Esophagus squamous epithelium (tissue), 4 donors: ENCODE data around the gene DNAL4.

Experiments used
- CTCF ChIP-seq, 6 experiments: fragments of 450-650 bp in 4 of 6; fragments of 200-600 bp in 2 of 6; sonication (generic) in 2 of 6; IDR thresholded peaks; one replicate each; pipeline ENCODE4 v1.5.1; 2016 to 2019; ENCODE audit warnings: antibody characterized with exemption in 6 of 6, mild to moderate bottlenecking in 4 of 6, moderate library complexity in 4 of 6
- POLR2A ChIP-seq, 4 donors: fragments of 450-650 bp; IDR thresholded peaks; one replicate each; pipeline ENCODE4 v1.6.1; 2017; ENCODE audit warnings: antibody characterized with exemption in 4 of 4, mild to moderate bottlenecking in 4 of 4, moderate library complexity in 3 of 4

GRCh38 chr22:38826801-38827200, 32.9 kb upstream of the DNAL4 start:
- TF ChIP-seq CTCF (IDR thresholded peaks at IDR 0.05) (no peak), POLR2A (IDR thresholded peaks at IDR 0.05) (no peak)
